K562 (cell line): Measurements from ENCODE around the gene TBL1XR1. TPM values are rescaled to one million over a fixed set of nuclear protein-coding genes. Genes with fewer than 3 reads are reported as not detected.

Experiments
- ATF4 ChIP-seq: fragments of 450-650 bp; formaldehyde crosslinking; IDR thresholded peaks from 2 replicates; pipeline ENCODE4 v1.4.0; 2022; ENCODE audit warnings: mild to moderate bottlenecking, moderate library complexity
- BRD9 ChIP-seq: fragments of 450-650 bp; IDR thresholded peaks from 2 replicates; pipeline ENCODE4 v1.6.1; 2018; ENCODE audit warnings: low read depth; ENCODE audit not compliant: partially characterized antibody
- CREBBP ChIP-seq: IDR thresholded peaks from one replicate; pipeline ENCODE4 v1.6.1; 2012; ENCODE audit warnings: low read depth, mild to moderate bottlenecking, control low read depth, inconsistent platforms, low read length
- LARP7 ChIP-seq: fragments of 450-650 bp; IDR thresholded peaks from 2 replicates; pipeline ENCODE4 v1.6.1; 2016
- MAFG ChIP-seq: fragments of 450-650 bp; conservative IDR thresholded peaks from 2 replicates; pipeline ENCODE4 v1.6.1; 2016; ENCODE audit warnings: missing genetic modification characterization, missing compliant biosample characterization
- MCM2 ChIP-seq: fragments of 450-650 bp; IDR thresholded peaks from 2 replicates; pipeline ENCODE4 v1.6.1; 2017; ENCODE audit warnings: low read depth, mild to moderate bottlenecking
- NFE2 ChIP-seq: IDR thresholded peaks from 2 replicates; pipeline ENCODE4 v1.6.1; 2014; ENCODE audit warnings: antibody characterized with exemption, low read depth
- NFE2L1 ChIP-seq: fragments of 450-650 bp; IDR thresholded peaks from 2 replicates; pipeline ENCODE4 v1.6.1; 2016; ENCODE audit warnings: missing genetic modification characterization, low read depth, mild to moderate bottlenecking, missing compliant biosample characterization, moderate library complexity, borderline replicate concordance
- PHTF2 ChIP-seq: fragments of 250-450 bp; sonication (Bioruptor Pico); IDR thresholded peaks from 2 replicates; pipeline ENCODE4 v1.5.0; 2021; ENCODE audit warnings: mild to moderate bottlenecking
- POLR2A ChIP-seq: fragments of 450-650 bp; conservative IDR thresholded peaks from 2 replicates; pipeline ENCODE4 v1.6.1; 2016
- PPARD ChIP-seq: fragments of 250-450 bp; sonication (Bioruptor Pico); IDR thresholded peaks from 2 replicates; pipeline ENCODE4 v1.8.0; 2022; ENCODE audit warnings: inconsistent platforms, mild to moderate bottlenecking, moderate library complexity
- RBM15 ChIP-seq: fragments of 200-400 bp; formaldehyde crosslinking; IDR thresholded peaks from 2 replicates; pipeline ENCODE4 v1.6.1; 2018; ENCODE audit warnings: mild to moderate bottlenecking, low read length, moderate library complexity; ENCODE audit not compliant: insufficient read depth
- RBM34 ChIP-seq: fragments of 200-400 bp; formaldehyde crosslinking; IDR thresholded peaks from 2 replicates; pipeline ENCODE4 v1.6.1; 2018; ENCODE audit warnings: low read length, borderline replicate concordance; ENCODE audit not compliant: insufficient read depth
- TAF15 ChIP-seq: fragments of 200-400 bp; formaldehyde crosslinking; IDR thresholded peaks from 2 replicates; pipeline ENCODE4 v1.6.1; 2017; ENCODE audit warnings: mild to moderate bottlenecking, low read depth, low read length, moderate library complexity
- YY1 ChIP-seq, 3 experiments: IDR thresholded peaks; 2 replicates each; pipeline ENCODE4 v1.6.1; 2011; ENCODE audit warnings: low read length in 2 of 3, mild to moderate bottlenecking in 2 of 3, moderate library complexity in 2 of 3, borderline replicate concordance in 1 of 3, control low read depth in 1 of 3, low read depth in 1 of 3; ENCODE audit not compliant: insufficient read depth in 3 of 3, insufficient replicate concordance in 2 of 3, control insufficient read depth in 1 of 3, insufficient read length in 1 of 3; ENCODE audit errors: extremely low read depth in 1 of 3
- ZBTB43 ChIP-seq: sonication (generic); formaldehyde crosslinking; IDR thresholded peaks from 2 replicates; pipeline ENCODE4 v1.8.0; 2023; ENCODE audit warnings: mild to moderate bottlenecking, missing genetic modification reagents
- ZFX ChIP-seq: sonication (generic); formaldehyde crosslinking; IDR thresholded peaks from 2 replicates; pipeline ENCODE4 v1.8.0; 2022; ENCODE audit warnings: mild to moderate bottlenecking, missing genetic modification reagents, moderate library complexity
- ZNF217 ChIP-seq: sonication (generic); formaldehyde crosslinking; IDR thresholded peaks from 2 replicates; pipeline ENCODE4 v1.8.0; 2022; ENCODE audit warnings: mild to moderate bottlenecking, missing genetic modification reagents
- ZNF277 ChIP-seq: fragments of 250-450 bp; sonication (Bioruptor Pico); IDR thresholded peaks from 2 replicates; pipeline ENCODE4 v1.8.0; 2022; ENCODE audit warnings: inconsistent platforms, mild to moderate bottlenecking, moderate library complexity, borderline replicate concordance
- ZNF57 ChIP-seq: fragments of 450-650 bp; formaldehyde crosslinking; IDR thresholded peaks from 2 replicates; pipeline ENCODE4 v1.4.0; 2020; ENCODE audit warnings: mild to moderate bottlenecking, moderate library complexity
- ZNF644 ChIP-seq: fragments of 200-800 bp; sonication (Bioruptor generic); IDR thresholded peaks from 2 replicates; pipeline ENCODE4 v1.6.1; 2016; ENCODE audit warnings: low read depth, missing genetic modification characterization, missing compliant biosample characterization
- ZNF79 ChIP-seq: fragments of 250-450 bp; sonication (Bioruptor Pico); IDR thresholded peaks from 2 replicates; pipeline ENCODE4 v1.4.0; 2020; ENCODE audit warnings: low read depth, mild to moderate bottlenecking, moderate library complexity
- polyA plus RNA-seq, 8 experiments: library from polyadenylated mRNA; depleted of rRNA in 4 of 8; stranded (reverse) in 5 of 8; unstranded in 3 of 8; fragments of >200 nt; fragmentation: Nextera tagmentation in 2 of 8; fragmentation: Illumina TruSeq in 1 of 8; extraction: Ambion mirVana in 2 of 8; extraction: Trizol in 1 of 8; gene quantifications; 2 replicates each; pipeline versions ENCODE4 v1.2.1 to v1.2.3, GENCODE V29; 2011 to 2014; ENCODE audit warnings: inconsistent platforms in 1 of 8, missing spikeins in 1 of 8
- total RNA-seq, 7 experiments: library from RNA; depleted of rRNA in 6 of 7; stranded (reverse); fragments of >200 nt in 6 of 7; fragmentation: Illumina TruSeq in 2 of 7; extraction: Trizol in 2 of 7; gene quantifications; 2 replicates each; pipeline versions ENCODE4 v1.2.1 to v1.2.3, GENCODE V29; 2011 to 2021; ENCODE audit warnings: low replicate concordance in 1 of 7
- TF ChIP-seq, protein P1 (sequence below): fragments of 150-350 bp; conservative IDR thresholded peaks from 2 replicates; pipeline ENCODE4 v1.6.1; 2014; ENCODE audit warnings: low read length

The TBL1XR1 gene
- total and polyA plus RNA-seq, 9 of the 15 experiments (the other 6 are each of a cell fraction or from before 2014, with no cell fraction given), result 19.6 to 171 (median 83.3) TPM

- TF ChIP-seq PHTF2 (CRISPR knock-in tag) (0 out of 2 replicates have a peak, but pooled peaks have one; percentile 16), ZNF277 (CRISPR knock-in tag) (no peak), ATF4 (CRISPR knock-in tag) (no peak), NFE2L1 (no peak), PPARD (CRISPR knock-in tag) (no peak), ZNF57 (CRISPR knock-in tag) (no peak), RBM15 (no peak), ZBTB43 (no peak), MCM2 (no peak), ZNF217 (CRISPR knock-in tag) (no peak), ZFX (CRISPR knock-in tag) (peak; percentile 69), CREBBP (no peak), NFE2 (no peak), LARP7 (no peak), POLR2A (peak; percentile 44; the same call in 1 of the 2 replicates), BRD9 (peak; percentile 21), YY1 (IDR thresholded peaks at IDR 0.05; ENCODE audit: borderline replicate concordance in 1 of 3, control insufficient read depth in 1 of 3, extremely low read depth in 1 of 3, insufficient read depth in 3 of 3, insufficient read length in 1 of 3, insufficient replicate concordance in 2 of 3, low read depth in 1 of 3, low read length in 2 of 3) (no peak), MAFG (tag) (no peak), TAF15 (no peak), ZNF79 (CRISPR knock-in tag) (no peak), ZNF644 (tag) (0 out of 2 replicates have a peak, but pooled peaks have one; percentile 29), RBM34 (no peak)
- TF ChIP-seq, protein P1, sequence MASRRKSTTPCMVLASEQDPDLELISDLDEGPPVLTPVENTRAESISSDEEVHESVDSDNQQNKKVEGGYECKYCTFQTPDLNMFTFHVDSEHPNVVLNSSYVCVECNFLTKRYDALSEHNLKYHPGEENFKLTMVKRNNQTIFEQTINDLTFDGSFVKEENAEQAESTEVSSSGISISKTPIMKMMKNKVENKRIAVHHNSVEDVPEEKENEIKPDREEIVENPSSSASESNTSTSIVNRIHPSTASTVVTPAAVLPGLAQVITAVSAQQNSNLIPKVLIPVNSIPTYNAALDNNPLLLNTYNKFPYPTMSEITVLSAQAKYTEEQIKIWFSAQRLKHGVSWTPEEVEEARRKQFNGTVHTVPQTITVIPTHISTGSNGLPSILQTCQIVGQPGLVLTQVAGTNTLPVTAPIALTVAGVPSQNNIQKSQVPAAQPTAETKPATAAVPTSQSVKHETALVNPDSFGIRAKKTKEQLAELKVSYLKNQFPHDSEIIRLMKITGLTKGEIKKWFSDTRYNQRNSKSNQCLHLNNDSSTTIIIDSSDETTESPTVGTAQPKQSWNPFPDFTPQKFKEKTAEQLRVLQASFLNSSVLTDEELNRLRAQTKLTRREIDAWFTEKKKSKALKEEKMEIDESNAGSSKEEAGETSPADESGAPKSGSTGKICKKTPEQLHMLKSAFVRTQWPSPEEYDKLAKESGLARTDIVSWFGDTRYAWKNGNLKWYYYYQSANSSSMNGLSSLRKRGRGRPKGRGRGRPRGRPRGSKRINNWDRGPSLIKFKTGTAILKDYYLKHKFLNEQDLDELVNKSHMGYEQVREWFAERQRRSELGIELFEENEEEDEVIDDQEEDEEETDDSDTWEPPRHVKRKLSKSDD, result no peak
These were observed 734 bp downstream of the TBL1XR1 start (continued) for GRCh38 chr3:177196456-177197040.
